GM18502 (cell line): Measurements from ENCODE around the gene NOP16.
A peak's percentile ranks its signal among the peaks of the same experiment; 100 is the strongest.

Experiments used
- ATAC-seq: cut with Tn5 transposase; IDR thresholded peaks from one replicate; pipeline ENCODE4 v1.9.1; 2021; ENCODE audit warnings: mild to moderate bottlenecking; ENCODE audit not compliant: unreplicated experiment, poor library complexity

NOP16 gene

GRCh38 chr5:176388003-176388443, 375 bp downstream of the NOP16 start:
- ATAC-seq, result no peak

- no peak for ATAC-seq
Measured at GRCh38 chr5:176387384-176387925, 943 bp downstream of the NOP16 start.

GRCh38 chr5:176386491-176386890, 1.9 kb downstream of the NOP16 start:
- ATAC-seq, result no peak

- ATAC-seq, result no peak
Measured at GRCh38 chr5:176384991-176385390, 3.4 kb downstream of the NOP16 start.

- no peak for ATAC-seq
Measured at GRCh38 chr5:176384366-176384930, 4.0 kb downstream of the NOP16 start.

- no peak for ATAC-seq
Measured at GRCh38 chr5:176383961-176384360, 4.4 kb downstream of the NOP16 start.

- no peak for ATAC-seq
Measured at GRCh38 chr5:176383248-176383905, 5.0 kb downstream of the NOP16 start.

GRCh38 chr5:176382721-176383120, 5.7 kb downstream of the NOP16 start:
- no peak for ATAC-seq

GRCh38 chr5:176381979-176382378, 6.4 kb downstream of the NOP16 start:
- ATAC-seq, result no peak

GRCh38 chr5:176381423-176381822, 7.0 kb downstream of the NOP16 start:
- no peak for ATAC-seq

GRCh38 chr5:176379881-176380280, 8.5 kb downstream of the NOP16 start:
- peak; percentile 65 for ATAC-seq

- no peak for ATAC-seq
Measured at GRCh38 chr5:176373100-176373818, 15.1 kb downstream of the NOP16 start.

GRCh38 chr5:176371621-176372539, 16.5 kb downstream of the NOP16 start:
- ATAC-seq, result no peak

GRCh38 chr5:176369934-176370711, 18.3 kb downstream of the NOP16 start:
- no peak for ATAC-seq

GRCh38 chr5:176368726-176369125, 19.7 kb downstream of the NOP16 start:
- ATAC-seq, result no peak

- ATAC-seq, result no peak
Measured at GRCh38 chr5:176366232-176366894, 22.0 kb downstream of the NOP16 start.

GRCh38 chr5:176365351-176366231, 22.8 kb downstream of the NOP16 start, which contains the start of gene ARL10:
ARL10 (plus strand) TSS chr5:176365487; CDS start chr5:176365564, 77 bp downstream.
- peak; percentile 28 for ATAC-seq
